ENCODE data around the gene SOD2.
A peak's percentile ranks its signal among the peaks of the same experiment; 100 is the strongest.
"Not testable (repeated sequence)": the region's sequence is repeated elsewhere in the genome, so short reads cannot be mapped to it uniquely, and the experiment has no call there.

The SOD2 gene

DNA sequence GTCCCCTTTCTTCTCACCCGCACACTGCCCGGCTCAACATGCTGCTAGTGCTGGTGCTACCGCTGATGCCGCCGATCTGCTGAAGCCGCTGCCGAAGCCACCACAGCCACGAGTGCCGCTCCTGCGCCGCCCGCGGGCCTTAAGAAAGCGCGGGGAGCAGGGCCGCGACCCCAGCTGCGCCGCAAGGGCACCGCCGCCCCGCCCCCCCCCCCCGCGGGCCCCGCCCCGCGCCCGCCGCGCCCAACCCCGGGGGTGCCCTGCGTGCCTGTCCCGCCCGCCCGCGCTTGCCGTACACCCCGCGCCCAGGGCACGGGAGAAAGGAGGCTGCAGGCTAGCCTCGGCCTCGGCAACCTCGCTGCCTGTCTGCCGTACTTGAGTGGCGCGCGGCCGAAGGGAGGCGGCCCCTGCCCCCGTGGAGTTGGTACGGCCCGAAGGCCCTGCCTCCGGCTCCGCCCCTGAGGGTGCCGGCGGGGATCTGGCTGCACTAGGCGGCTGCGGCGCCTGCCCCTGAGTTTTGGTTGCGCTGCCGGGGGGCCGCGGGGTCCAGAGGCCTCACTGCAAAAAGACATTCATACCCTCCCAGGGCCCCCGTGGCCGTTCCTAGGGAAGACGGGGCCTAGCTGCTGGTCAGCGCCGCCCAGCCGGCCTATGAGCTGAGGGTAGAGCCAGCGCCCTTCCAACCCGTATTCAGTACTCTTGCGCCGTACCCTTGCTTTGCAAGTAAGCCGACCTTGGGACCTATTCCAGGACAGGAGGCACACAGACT lies at the start of gene SOD2:
Gene SOD2, minus strand, starts transcription at position 114 of the 766 bp plus-strand sequence. Its CDS starts 74 bp downstream, at position 40.
- Mint-ChIP-seq H3K36me3 (ENCODE audit: low read depth) (peaks cover 12% of the 10 kb centered on the region), H3K4me1 (ENCODE audit: low read depth) (peaks cover 46% of the 10 kb centered on the region), H3K4me3 (peak within 1 kb of the TSS; percentile 89)

DNA sequence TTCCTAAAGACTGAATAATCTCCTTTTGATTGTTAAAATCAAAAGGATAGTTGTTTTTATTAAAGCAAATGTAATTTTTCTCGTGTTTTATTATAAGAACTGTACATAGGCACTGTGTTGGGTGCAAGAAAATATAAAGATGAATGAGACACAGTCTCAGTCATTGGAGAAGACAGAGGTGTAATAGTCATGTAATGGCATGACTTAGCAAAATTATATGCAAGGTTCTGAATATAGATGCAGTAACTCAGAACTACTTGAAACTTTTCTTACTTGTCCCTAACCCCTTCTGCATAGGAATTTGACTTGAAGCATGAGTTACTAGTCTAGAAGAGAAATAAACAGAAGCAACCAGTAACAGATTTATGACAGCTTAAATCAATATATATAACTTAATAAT lies 49.1 kb upstream of the SOD2 start:
- Mint-ChIP-seq H3K27ac (no peak overlapping the region), H3K4me1 (ENCODE audit: low read depth) (peaks cover 28% of the 10 kb centered on the region), H3K36me3 (ENCODE audit: low read depth) (peaks cover 50% of the 10 kb centered on the region), H3K4me3 (no peak overlapping the region), H3K9me3 (no peaks in the 10 kb centered on the region), H3K27me3 (ENCODE audit: low read depth) (no peaks in the 10 kb centered on the region)

More for the DNA sequence above, at the start of gene SOD2:
- Mint-ChIP-seq H3K9me3 (no peaks in the 10 kb centered on the region), H3K27ac (peak within 1 kb of the TSS; percentile 95), H3K27me3 (ENCODE audit: low read depth) (no peaks in the 10 kb centered on the region)

DNA sequence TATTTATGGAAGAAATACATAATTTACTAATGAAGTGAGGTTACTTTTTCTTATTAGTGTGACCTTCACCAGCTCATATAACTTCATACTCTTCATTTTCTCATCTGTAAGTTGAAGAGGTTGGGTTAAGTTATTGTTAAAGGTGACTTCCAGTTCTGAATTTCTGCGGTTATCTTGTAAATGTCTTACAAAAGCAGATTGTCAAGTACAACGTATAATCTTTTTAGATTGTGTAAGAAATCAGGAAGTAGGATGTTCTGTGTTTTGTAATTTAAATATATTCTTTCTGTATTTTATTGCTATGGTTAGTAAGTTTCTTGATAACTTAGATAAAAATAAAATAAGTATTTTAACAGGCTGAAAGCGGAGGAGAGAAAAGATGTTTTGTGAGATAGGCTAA lies 46.3 kb upstream of the SOD2 start:
- H3K4me1 Mint-ChIP-seq (ENCODE audit: low read depth): peaks cover 22% of the 10 kb centered on the region
- H3K27ac Mint-ChIP-seq: no peak overlapping the region
- no peaks in the 10 kb centered on the region for H3K27me3 Mint-ChIP-seq (ENCODE audit: low read depth)
- H3K36me3 Mint-ChIP-seq (ENCODE audit: low read depth): peaks cover 32% of the 10 kb centered on the region
- H3K4me3 Mint-ChIP-seq: no peak overlapping the region
- H3K9me3 Mint-ChIP-seq: no peaks in the 10 kb centered on the region

DNA sequence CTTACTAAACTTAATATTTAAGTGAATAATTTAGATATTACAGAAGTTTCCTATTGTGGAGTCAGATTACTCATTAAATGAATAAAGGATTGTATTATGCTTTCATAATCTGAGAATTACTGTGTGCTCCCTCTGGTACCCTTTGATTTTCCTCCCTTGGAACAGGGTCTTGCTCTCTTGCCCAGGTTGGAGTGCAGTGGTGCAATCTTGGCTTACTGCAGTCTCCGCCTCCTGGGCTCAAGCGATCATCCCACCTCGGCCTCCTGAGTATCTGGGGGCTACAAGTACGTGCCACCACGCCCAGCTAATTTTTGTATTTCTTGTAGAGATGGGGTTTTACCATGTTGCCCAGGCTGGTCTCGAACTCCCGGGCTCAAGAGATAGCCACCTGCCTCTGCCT lies 43.9 kb upstream of the SOD2 start:
- H3K27me3 Mint-ChIP-seq (ENCODE audit: low read depth): no peaks in the 10 kb centered on the region
- peaks cover 27% of the 10 kb centered on the region for H3K4me1 Mint-ChIP-seq (ENCODE audit: low read depth)
- H3K36me3 Mint-ChIP-seq (ENCODE audit: low read depth): peaks cover 22% of the 10 kb centered on the region
- H3K9me3 Mint-ChIP-seq: no peaks in the 10 kb centered on the region
- H3K27ac Mint-ChIP-seq: no peak overlapping the region
- H3K4me3 Mint-ChIP-seq: no peak overlapping the region

DNA sequence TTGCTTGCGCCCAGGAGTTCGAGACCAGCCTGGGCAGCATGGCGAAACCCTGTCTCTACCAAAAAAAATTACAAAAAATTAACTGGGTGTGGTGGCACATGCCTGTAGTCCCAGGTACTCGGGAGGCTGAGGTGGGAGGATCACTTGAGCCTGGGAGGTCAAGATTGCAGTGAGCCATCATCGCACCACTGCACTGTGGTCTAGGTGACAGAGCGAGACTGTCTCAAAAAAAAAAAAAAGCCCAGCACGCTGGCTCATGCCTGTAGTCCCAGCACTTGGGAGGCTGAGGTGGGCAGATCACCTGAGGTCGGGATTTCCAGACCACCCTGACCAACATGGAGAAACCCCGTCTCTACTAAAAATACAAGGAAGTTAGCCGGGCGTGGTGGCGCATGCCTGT lies 40.4 kb upstream of the SOD2 start:
- H3K27me3 Mint-ChIP-seq (ENCODE audit: low read depth); H3K9me3 Mint-ChIP-seq; H3K4me3 Mint-ChIP-seq; H3K27ac Mint-ChIP-seq: not testable (repeated sequence)
- Mint-ChIP-seq H3K4me1 (ENCODE audit: low read depth) (peaks cover 38% of the 10 kb centered on the region), H3K36me3 (ENCODE audit: low read depth) (peaks cover 19% of the 10 kb centered on the region)

DNA sequence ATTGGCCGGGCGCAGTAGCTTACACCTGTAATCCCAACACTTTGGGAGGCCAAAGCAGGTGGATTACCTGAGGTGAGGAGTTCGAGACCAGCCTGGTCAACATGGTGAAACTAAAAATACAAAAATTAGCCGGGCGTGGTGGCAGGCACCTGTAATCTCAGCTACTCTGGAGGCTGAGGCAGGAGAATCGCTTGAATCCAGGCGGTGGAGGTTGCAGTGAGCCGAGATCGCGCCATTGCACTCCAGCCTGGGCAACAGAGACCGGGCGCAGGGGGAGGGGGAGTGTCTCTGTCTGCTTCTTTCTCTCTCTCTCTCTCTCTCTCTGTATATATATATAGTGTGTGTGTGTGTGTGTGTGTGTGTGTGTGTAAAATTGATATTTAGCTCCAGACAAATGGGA lies 39.5 kb upstream of the SOD2 start:
- Mint-ChIP-seq H3K36me3 (ENCODE audit: low read depth) (peaks cover 20% of the 10 kb centered on the region), H3K4me1 (ENCODE audit: low read depth) (peaks cover 32% of the 10 kb centered on the region)
- H3K27me3 Mint-ChIP-seq (ENCODE audit: low read depth); H3K27ac Mint-ChIP-seq; H3K4me3 Mint-ChIP-seq; H3K9me3 Mint-ChIP-seq: not testable (repeated sequence)

DNA sequence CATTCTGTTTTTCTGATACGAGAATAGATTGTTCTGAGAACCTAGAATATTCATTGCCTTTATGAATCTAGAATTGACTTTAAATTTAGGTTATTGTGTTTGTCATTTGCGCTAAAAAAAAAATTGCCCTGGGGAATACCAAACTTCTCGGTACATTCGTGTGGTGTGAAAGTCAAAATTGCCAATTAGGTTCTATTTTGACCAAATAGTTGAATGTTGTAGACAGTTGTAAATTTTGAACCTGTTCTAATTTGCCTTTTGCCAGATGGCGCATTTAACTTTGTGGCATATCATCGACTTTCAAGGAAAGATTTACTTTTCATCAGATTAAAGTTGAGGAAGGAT lies 37.3 kb upstream of the SOD2 start:
- Mint-ChIP-seq H3K9me3 (no peaks in the 10 kb centered on the region), H3K27ac (no peak overlapping the region), H3K27me3 (ENCODE audit: low read depth) (no peaks in the 10 kb centered on the region), H3K36me3 (ENCODE audit: low read depth) (peaks cover 24% of the 10 kb centered on the region), H3K4me3 (peak overlapping the region; percentile 34), H3K4me1 (ENCODE audit: low read depth) (peaks cover 39% of the 10 kb centered on the region)

DNA sequence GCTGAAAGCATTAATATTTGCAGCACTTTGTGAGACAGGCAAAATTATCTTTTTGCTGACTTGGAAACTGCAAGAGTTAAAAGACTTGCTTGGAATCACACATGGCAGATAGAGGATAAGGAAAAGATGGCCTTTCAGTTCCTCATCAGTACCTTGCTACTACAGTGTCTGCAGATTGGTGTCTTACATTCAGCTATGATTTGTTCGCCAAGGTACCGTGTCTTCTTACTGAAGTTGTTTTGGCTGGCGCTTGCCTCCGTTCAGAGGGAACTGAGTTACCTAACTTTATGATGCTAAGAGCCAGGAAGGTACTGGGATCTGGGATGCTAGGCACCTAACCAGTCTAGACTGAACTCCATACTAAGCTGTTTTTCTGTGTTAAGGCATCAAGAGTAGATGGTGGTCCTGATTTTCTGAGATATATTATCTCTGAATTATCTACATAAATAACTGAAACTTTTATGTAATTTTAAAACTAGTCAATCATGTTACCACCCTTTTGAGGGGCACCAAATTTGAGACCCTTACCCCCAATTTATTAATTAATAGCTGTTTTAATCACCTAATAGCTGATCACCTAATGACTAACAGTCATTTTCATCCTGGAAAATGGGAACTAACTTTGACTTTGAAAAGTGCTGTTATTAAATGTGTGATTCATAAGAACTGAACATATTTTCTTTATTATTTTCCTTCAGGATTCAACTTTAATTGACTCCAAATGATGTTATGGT lies 36.7 kb upstream of the SOD2 start:
- peaks cover 24% of the 10 kb centered on the region for H3K36me3 Mint-ChIP-seq (ENCODE audit: low read depth)
- H3K27me3 Mint-ChIP-seq (ENCODE audit: low read depth): no peaks in the 10 kb centered on the region
- peaks cover 41% of the 10 kb centered on the region for H3K4me1 Mint-ChIP-seq (ENCODE audit: low read depth)
- H3K4me3 Mint-ChIP-seq: peak overlapping the region; percentile 90
- H3K27ac Mint-ChIP-seq: peak overlapping the region; percentile 20
- no peaks in the 10 kb centered on the region for H3K9me3 Mint-ChIP-seq

DNA sequence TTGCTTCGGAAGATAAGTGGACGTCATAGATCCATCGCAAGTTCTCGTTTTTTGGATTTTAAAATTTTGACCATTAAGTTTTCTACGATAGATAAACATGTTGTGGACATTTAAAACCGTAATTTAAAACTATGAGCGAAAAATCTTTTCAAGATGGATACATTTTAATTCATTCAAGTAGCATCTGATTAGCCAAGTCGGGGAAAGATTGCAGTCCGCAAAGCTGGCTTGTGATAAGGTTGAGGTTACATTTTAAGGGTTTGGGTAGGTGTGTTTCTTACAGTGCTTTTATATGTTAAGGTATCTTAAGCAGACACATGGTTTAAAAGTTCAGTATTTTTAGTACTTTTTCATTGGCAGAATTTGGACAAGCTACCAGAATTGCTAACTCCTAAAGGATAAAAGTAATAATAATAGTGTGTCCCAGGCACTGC lies 35.5 kb upstream of the SOD2 start:
- H3K9me3 Mint-ChIP-seq: no peaks in the 10 kb centered on the region
- H3K27me3 Mint-ChIP-seq (ENCODE audit: low read depth): no peaks in the 10 kb centered on the region
- peak overlapping the region; percentile 90 for H3K4me3 Mint-ChIP-seq
- H3K27ac Mint-ChIP-seq: peak overlapping the region; percentile 91
- peaks cover 31% of the 10 kb centered on the region for H3K36me3 Mint-ChIP-seq (ENCODE audit: low read depth)
- peaks cover 39% of the 10 kb centered on the region for H3K4me1 Mint-ChIP-seq (ENCODE audit: low read depth)

DNA sequence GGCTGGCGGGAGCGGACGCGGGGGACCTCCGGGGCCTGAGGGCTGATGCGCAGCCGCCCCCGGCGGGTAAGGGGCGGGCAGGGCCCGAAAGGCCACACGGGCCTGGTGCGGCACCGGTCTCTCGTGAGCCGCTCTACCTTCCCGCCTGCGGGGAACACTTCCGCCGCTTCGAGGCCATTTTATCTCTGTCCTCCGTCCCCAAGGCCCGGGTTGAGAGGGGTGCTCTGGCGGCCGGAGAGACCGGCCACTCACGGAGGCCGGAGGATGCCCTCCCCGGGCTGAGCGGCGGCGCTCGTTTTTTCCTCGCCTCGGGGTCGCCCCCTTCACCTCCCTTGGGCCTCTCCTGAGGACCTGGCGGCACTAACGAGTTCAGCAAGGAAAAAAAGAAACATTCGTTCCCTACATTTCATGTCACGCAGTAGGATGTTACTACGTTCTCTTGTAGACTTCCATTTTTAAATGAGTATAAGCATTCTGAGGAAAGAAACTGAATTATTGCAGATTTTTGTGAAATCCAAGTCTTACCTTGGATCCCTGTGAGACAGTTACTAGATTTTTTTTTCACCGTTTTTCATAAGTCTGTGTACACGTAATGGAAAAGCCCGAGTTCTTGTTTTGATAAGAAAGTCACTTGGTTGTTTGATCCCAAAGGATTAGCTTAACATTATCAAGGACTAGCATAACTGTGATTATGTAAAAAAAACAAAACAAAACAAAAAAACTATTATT lies 34.8 kb upstream of the SOD2 start:
- peaks cover 36% of the 10 kb centered on the region for H3K36me3 Mint-ChIP-seq (ENCODE audit: low read depth)
- peaks cover 40% of the 10 kb centered on the region for H3K4me1 Mint-ChIP-seq (ENCODE audit: low read depth)
- peaks cover 5% of the 10 kb centered on the region for H3K9me3 Mint-ChIP-seq
- peak overlapping the region; percentile 91 for H3K27ac Mint-ChIP-seq
- H3K4me3 Mint-ChIP-seq: peak overlapping the region; percentile 90
- H3K27me3 Mint-ChIP-seq (ENCODE audit: low read depth): no peaks in the 10 kb centered on the region

DNA sequence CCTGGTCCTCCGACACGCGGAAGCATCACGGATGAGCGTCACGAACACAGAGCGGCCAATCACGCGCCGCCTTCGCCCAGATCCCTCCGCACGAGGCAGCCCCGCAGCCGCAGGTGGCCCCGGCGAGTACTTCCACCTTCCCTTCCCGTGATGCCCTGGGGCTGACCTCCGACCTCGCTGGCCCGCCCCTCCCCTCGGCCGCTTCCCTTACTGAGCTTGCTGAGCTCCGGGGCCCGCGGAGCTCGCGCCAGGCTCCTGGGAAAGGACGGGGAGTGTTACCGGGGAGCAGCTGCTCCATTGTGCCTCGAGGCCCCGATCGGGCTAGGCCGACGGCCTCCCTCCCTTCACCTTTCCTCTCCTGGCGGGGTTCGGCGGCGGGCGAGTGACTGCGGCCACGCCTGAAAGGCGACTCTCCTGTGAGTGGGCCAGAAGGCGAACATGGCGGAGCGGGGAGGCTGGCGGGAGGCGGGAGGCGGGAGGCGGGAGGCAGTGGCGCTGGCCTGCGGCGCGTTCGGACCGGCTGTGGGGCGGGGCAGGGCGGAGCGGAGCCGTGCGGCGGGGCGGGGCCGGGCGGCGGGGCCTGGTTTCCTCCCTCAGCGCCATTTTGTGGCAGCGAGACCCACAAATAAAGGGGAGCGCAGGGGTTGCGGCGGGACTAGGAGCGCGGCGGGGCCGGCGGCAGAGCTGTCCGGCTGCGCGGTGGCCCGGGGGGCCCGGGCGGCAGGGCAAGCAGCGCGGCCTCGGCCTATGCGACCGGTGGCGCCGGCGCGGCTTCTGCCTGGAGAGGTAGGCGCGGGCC lies 34.1 kb upstream of the SOD2 start, which contains the start of gene WTAP:
Gene WTAP, plus strand, starts transcription at position 589 of the 799 bp plus-strand sequence. CDS start 8,760 bp downstream, outside the sequence.
- H3K4me1 Mint-ChIP-seq (ENCODE audit: low read depth): peaks cover 37% of the 10 kb centered on the region
- no peaks in the 10 kb centered on the region for H3K27me3 Mint-ChIP-seq (ENCODE audit: low read depth)
- H3K9me3 Mint-ChIP-seq: peaks cover 11% of the 10 kb centered on the region
- peak within 1 kb of the TSS; percentile 99 for H3K27ac Mint-ChIP-seq
- peaks cover 40% of the 10 kb centered on the region for H3K36me3 Mint-ChIP-seq (ENCODE audit: low read depth)
- peak within 1 kb of the TSS; percentile 97 for H3K4me3 Mint-ChIP-seq

DNA sequence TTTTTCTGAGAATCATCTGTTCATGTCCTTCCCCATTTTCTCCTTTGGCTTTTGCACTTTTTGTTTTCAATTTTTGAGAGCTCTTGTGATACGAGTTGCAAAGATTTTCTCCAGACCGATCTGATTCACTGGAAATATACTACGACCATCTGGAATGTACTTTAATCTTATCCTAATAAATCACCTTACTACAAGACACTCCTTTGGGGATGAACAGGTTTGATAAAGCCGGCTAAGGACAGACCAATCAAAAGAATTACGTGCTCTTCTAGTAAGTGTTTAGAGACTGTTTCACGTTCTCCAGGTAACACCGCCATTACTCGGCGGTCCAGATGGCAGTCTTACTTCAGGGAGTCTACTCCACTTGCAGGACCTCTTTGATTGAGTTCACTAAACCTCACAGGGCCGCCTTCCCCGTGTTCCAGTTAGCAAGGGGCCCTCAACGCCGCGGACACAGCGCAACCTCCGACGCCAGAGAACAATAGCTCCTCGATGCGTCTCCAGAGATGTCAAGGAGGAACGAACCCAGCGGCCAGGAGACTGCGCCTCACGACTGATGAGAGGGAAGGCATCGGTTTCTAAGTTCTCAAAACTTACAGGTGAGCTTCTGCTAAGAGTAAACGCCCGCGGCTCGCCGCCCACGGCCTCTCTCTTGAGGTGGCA lies 33.3 kb upstream of the SOD2 start:
- Mint-ChIP-seq H3K4me3 (peak overlapping the region; percentile 97), H3K9me3 (peaks cover 11% of the 10 kb centered on the region), H3K27ac (peak overlapping the region; percentile 99), H3K36me3 (ENCODE audit: low read depth) (peaks cover 39% of the 10 kb centered on the region), H3K4me1 (ENCODE audit: low read depth) (peaks cover 35% of the 10 kb centered on the region), H3K27me3 (ENCODE audit: low read depth) (no peaks in the 10 kb centered on the region)

DNA sequence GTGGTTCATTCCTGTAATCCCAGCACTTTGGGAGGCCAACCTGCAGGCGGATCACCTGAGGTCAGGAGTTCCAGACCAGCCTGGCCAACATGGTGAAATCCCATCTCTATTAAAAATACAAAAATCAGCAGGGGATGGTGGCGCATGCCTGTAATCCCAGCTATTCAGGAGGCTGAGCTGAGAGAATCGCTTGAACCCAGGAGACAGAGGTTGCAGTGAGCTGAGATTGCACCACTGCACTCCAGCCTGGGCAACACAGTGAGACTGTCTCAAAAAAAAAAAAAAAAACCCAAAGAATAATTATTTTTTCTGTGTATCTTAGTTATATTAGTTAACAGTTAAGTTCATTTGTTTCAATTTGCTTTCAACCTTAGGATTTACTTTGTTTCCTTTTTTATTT lies 32.2 kb upstream of the SOD2 start:
- Mint-ChIP-seq H3K9me3 (peaks cover 11% of the 10 kb centered on the region), H3K4me1 (ENCODE audit: low read depth) (peaks cover 30% of the 10 kb centered on the region), H3K36me3 (ENCODE audit: low read depth) (peaks cover 33% of the 10 kb centered on the region)
- H3K27ac Mint-ChIP-seq; H3K27me3 Mint-ChIP-seq (ENCODE audit: low read depth); H3K4me3 Mint-ChIP-seq: not testable (repeated sequence)
